ENCODE measurements around the gene SNRNP25.
"Not testable (repeated sequence)": the region's sequence is repeated elsewhere in the genome, so short reads cannot be mapped to it uniquely, and the experiment has no call there.

SNRNP25 gene

DNA sequence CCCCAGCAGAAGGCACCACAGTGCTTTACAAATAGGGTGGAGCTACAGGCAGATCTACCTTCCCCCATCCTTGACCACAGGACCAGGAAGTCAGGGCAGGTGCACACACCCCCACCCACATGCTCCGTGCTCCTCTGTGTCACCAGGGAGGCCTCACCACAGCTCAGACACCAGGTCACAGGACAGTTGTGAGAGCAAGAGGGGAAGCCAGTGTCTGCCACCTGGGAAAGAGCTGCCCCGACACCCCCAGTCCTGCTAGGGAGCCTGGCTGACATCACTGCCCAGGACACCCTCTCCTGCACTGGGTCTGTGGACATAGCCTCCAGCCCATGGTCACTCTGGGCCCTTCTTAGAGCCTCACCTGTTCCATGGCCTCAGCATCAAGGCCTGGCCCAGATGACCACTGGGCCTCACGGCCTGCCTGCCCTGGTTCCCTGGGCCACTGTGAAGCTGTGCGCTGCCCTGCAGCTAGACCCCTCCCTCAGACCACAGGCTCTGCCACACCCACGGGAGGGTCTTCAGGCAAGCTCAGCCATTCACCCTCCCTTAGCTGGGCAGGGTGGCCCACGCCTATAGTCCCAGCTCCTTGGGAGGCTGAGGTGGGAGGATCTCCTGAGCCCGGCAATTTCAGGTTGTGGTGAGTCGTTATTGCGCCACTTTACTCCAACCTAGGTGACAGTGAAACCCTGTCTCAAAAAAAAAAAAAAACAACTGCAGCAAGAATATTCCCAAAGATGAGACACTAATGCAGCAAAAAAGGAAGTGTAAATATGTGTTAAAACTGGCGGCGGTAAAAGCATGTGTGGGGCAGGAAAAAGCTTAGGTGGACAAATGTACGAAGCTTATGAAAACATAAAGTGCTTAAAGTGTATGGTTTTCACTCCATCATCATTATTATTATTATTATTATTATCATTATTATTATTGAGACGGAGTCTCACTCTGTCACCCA lies 14.4 kb upstream of the SNRNP25 start:
- no peak overlapping the region for H3K4me3 ChIP-seq (ENCODE audit: low read length)
- peak; percentile 62 for DNase-seq (ENCODE audit: low read depth, low spot score)

DNA sequence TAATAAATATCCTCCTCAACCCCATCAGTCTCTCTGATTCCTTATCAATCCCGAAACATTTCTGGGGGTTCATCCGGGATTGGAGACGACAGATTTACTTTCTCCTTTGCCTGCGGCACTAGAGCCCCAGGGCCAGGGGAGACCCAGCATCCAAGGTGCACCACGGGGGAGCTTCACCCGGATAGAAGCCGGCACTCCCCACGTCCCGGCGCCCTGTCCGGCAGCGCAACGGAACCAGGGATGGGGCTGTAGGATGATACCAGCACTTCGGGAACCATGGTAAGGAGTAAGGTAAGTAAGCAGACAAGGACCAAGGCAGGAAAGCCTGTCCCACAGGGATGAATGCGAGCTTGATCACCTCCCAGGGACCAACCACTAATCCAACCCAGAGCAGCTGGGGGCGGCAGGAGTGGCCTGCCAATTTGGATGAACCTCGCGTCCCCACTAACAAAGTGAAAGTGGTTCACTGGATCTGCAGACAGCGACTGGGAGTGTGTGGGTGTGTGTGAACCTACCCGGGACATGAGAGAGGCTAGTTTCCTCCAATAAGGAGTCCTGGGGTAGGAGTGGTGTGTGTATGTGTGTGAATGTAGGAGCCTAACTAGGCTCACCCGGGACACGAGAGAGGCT lies 12.1 kb upstream of the SNRNP25 start:
- DNase-seq (ENCODE audit: low read depth, low spot score): no peak
- no peak overlapping the region for H3K4me3 ChIP-seq (ENCODE audit: low read length)

DNA sequence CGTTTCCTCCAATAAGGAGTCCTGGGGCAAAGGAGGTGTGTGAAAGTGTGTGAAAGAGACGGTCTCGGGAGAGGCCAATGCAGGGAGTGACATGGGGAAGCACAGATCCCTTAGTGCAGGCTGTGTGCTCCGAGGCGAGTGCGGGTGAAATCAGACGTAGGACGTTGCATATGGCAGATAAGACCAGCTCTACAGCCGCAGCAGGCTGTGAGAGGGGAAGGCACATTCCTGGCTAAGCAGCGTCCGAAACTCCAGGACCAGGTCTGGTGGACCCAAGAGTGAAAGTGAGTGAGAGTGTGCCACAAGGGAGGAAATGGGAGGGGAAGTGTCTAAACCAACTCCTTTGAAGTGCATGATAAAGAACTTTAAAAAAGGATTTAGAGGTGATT lies 11.6 kb upstream of the SNRNP25 start:
- no peak overlapping the region for H3K4me3 ChIP-seq (ENCODE audit: low read length)
- no peak for DNase-seq (ENCODE audit: low read depth, low spot score)

DNA sequence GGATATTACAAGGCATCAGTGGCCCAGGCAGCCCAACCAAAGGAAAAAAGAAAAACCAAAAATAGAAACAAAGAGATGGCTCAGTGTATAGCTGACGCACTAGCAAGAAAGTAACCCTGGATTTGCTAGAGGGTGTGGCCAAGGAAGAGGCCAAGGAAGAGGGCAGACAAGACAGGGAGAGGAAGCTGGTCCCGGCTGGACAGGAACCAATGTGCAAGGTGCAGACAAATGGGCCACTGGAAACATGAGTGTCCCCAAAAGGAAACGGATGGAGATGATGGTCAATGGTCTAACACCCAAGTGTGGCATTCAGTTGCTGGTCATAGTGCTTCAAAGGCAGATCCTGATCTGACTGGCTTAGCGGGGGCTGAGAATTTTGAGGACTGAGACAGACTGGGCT lies 10.9 kb upstream of the SNRNP25 start:
- DNase-seq (ENCODE audit: low read depth, low spot score): no peak

DNA sequence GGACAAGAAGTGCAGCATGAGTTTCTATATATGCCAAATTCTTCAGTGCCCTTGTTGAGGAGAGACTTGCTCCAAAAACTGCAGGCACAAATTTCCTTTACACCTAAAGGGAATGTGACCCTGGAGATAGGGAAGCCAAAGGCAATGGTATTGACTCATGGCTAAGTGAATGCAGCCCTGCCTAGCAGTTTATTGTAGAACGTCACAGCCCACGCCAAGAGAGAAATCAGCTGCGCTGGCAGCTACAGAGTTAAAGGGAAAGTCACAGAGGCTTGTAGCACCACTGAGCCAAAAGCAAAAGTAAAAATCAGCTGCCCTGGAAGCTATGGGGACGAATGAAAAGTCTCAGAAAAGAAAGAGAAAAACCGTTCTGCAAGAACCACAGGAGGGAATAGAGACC lies 10.3 kb upstream of the SNRNP25 start:
- DNase-seq (ENCODE audit: low read depth, low spot score): no peak
- no peak overlapping the region for H3K4me3 ChIP-seq (ENCODE audit: low read length)

More for the DNA sequence above, 10.9 kb upstream of the SNRNP25 start:
- H3K4me3 ChIP-seq (ENCODE audit: low read length): no peak overlapping the region

DNA sequence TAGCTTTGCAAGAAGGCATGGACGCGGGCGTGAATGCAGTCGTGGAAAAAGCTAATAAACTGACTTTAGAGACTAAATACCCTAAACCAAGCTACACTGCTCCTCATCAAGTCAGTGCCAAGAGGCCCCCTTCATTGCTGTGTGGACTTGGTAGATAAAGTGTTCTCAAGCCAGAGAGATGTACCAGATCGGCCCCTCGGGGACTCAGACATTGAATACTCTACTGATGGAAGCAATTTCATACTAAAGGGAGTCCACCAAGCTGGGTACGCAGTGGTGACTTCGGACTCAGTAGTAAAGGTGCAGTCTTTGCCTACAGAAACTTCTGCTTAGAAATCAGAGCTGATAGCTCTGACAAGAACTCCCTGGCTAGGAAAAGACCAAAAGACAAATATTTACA lies 9.0 kb upstream of the SNRNP25 start:
- no peak for DNase-seq (ENCODE audit: low read depth, low spot score)
- no peak overlapping the region for H3K4me3 ChIP-seq (ENCODE audit: low read length)

DNA sequence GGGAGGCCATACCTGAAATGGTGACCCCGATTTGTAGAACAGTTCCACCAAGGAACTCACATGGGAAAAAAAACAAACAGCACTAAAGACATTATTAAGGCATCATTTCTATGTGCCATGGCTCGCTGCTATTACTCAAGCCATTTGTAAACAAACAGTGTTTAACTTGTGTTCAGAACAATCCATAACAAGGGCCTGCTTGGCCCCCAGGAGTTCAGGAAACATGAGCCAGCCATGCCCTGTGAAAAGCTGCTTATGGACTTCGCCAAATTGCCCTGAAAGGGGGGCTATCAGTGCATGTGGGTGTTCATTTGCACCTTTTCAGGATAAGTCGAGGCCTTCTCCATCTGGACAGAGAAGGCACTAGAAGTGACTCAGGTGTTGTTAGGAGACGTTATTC lies 8.2 kb upstream of the SNRNP25 start:
- no peak overlapping the region for H3K4me3 ChIP-seq (ENCODE audit: low read length)
- DNase-seq (ENCODE audit: low read depth, low spot score): no peak

DNA sequence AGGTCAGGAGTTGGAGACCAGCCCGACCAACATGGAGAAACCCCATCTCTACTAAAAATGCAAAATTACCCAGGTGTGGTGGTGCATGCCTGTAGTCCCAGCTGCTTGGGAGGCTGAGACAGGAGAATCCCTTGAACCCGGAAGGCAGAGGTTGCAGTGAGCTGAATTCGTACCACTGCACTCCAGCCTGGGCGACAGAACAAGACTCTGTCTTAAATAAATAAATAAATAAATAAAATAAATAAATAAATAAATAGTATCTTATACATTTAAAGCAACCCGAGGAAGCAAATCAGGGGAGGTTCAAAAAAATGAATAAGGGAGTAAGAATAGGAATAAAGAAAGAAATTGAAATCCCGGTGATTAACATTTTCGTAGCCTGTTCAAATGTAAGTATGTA lies 7.1 kb upstream of the SNRNP25 start:
- not testable (repeated sequence) for DNase-seq (ENCODE audit: low read depth, low spot score); H3K4me3 ChIP-seq (ENCODE audit: low read length)

DNA sequence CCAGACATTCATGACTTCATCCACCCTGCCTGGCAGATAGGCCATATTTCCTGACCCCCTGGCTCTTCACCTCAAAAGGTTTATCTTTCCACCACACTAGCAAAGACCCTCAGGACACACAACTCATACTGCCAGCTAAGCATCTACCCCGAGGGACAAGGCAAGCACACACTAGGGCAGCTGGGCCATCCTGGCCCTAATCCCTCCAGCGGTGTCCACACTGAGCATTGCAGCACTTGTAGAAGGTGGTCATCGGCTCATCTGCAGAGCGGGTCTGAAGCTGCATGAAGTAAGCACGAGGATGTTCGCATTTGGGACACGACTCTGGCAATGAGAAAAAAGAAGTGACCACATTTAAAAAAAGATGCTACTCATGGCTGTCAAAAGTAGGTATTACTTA lies 6.4 kb upstream of the SNRNP25 start:
- DNase-seq (ENCODE audit: low read depth, low spot score): no peak
- H3K4me3 ChIP-seq (ENCODE audit: low read length): no peak overlapping the region

DNA sequence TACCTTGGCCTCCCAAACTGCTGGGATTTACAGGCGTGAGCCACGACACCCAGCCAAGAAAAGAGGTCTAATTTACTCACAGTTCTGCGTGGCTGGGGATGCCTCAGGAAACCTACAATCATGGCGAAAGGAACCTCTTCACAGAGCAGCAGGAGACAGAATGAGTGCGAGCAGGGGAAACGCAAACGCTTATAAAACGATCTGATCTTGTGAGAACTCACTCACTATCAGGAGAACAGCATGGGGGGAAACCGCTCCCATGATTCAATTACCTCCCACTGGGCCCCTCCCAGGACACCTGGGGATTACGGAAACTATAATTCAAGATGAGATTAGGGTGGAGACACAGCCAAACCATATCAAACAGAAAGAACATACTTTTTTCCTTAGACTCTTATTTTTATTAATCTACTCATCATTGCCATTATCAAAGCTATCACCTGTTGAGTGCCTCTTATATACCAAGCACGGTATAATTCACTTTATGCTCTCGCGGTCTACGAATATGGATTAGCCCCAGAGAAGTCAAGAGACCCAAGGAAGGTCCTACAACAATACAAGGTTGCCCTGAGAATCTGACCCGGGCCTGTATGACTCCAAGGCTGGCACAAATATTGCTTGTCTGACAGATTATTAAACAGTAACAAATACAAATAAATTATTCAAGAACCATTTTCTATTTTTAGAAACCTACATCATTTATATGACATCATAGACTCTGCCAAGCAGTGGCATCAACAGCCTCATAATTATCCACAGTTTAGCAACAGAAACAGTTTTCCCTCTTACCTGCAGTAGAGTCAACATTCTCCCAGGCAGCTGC lies 2.6 kb upstream of the SNRNP25 start:
- H3K4me3 ChIP-seq (ENCODE audit: low read length): no peak overlapping the region
- DNase-seq (ENCODE audit: low read depth, low spot score): no peak

DNA sequence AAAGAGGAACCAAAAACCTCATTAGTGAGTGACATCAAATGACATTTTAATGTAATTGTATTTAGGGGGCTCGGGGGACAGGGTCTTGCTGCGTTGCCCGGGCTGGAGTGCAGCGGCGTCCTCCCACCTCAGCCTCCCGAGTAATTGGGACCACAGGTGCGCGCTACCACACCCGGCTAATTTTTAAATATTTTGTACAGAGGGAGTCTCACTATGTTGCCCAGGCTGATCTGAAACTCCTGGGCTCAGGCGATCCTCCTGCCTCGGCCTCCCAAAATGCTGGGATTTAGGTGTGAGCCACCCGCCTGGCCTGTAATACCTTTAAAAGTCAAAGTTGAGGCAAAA lies 581 bp downstream of the SNRNP25 start:
- DNase-seq (ENCODE audit: low read depth, low spot score): no peak
- H3K4me3 ChIP-seq (ENCODE audit: low read length): peak overlapping the region; percentile 78

DNA sequence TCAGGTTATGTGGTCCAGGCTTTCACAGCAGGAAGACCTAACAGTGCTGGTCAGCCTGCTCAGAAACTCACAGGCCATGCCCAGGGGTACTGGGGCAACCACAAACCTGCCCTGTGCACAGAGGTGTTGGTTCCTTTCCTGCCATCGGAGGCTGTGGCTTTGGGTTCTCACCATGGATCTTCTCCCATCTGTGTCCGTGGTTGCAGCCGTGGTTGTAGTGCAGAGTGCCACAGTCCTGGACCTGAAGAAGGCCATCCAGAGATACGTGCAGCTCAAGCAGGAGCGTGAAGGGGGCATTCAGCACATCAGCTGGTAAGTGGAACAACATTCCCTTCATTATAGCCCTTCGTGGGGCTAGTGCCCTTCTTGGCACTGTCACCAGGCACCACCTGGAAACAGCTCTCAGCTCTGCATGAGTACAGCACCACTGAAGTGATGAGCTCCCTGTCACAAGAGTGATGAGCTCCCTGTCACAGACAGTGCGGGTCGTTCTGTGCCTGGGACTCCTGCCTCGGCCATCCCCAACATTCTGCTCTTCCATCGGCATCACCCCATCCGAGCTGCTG lies 2.0 kb downstream of the SNRNP25 start:
- DNase-seq (ENCODE audit: low read depth, low spot score): no peak
- no peak overlapping the region for H3K4me3 ChIP-seq (ENCODE audit: low read length)

DNA sequence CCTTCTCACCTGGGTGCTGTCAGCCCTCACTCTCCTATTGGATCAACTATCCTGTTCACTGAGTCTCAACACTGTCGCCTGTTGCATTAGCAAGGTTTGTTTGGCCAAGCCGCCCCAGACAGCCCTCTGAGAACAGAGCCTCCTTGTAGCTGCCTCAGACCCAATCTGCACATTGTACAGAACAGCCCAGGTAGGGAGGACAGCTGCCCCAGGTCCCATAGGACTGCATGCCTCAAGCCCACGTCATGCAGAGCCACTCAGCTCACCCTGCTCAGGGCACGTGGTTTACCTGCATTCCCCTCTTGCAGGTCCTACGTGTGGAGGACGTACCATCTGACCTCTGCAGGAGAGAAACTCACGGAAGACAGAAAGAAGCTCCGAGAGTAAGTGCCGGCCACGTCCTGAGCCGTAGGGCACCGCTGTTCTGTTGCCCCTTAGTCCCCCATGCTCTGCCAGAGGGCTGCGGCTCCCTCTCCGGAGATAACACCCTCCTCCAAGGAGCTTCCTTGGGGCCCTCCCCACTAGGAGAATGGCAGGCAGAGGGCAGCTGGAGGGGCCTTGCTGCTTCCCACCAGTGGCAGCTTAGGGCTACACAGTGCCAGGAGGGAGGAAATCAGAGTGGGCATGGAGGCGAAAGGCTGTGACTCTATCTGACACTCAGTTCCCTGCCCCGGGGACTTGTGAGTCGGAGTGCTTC lies 2.8 kb downstream of the SNRNP25 start:
- no peak for DNase-seq (ENCODE audit: low read depth, low spot score)
- no peak overlapping the region for H3K4me3 ChIP-seq (ENCODE audit: low read length)

DNA sequence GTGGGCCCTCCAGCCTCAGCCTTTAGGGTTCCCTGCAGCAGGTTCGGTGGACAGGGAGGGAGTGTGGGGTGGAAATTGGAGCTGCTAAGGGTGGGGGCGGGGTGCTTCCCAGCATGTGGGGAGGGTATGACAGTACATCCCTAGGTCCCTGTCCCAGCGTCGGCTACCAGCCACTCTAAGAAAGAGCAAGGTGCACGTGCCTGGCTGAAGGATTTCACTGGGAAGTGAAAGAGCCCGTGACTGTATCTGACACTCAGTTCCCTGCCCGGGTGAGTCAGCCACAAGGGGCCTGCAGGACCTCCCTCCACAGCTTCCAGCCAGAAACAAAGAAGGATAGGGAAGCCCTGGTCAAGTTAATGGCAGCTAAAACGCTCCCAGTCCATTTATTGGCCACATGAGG lies 4.1 kb downstream of the SNRNP25 start:
- DNase-seq (ENCODE audit: low read depth, low spot score): no peak
- H3K4me3 ChIP-seq (ENCODE audit: low read length): no peak overlapping the region

DNA sequence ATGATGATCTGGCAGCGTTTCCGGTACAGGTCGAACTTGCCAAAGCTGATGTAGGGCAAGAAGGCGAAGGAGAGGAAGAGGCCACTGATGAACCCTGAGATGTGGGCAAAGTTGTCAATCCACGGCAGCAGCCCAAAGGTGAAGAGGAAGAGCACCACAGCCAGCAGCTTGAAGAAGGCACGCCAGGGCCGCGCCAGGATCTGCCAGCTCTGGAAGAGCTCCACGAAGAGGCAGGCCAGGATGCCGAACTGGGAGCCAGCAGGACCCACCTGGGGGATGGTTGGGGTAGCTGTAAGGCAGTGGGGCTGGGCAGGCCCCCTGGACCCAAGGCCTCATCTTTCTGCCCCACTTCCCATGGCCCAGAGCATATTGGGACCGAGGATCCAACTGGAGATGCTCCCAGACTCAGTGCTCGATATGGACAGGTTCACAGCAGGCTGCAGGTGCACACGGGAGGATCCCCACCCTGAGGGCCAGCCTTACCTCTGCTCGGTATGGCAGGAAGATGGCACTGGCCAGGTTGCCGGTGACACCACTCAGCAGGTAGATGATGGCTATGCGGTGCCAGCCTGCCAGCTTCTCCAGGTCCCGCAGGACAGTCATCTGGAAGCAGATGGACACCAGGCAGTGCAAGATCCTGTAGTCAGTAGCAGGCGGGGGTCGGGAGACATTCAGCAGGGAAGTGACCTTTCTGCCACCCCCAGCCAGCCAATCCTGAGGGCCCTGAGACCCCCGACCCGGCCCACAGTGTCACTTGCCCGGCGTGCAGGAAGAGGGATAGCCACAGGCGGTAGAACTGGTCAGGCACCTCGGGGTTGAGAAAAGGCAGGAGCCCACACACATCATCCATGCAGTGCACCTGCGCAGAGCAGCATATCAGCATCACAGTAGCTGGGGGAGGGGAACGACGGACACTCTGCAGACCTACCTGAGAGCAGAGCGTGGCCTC lies 5.1 kb downstream of the SNRNP25 start:
- no peak overlapping the region for H3K4me3 ChIP-seq (ENCODE audit: low read length)
- DNase-seq (ENCODE audit: low read depth, low spot score): no peak

DNA sequence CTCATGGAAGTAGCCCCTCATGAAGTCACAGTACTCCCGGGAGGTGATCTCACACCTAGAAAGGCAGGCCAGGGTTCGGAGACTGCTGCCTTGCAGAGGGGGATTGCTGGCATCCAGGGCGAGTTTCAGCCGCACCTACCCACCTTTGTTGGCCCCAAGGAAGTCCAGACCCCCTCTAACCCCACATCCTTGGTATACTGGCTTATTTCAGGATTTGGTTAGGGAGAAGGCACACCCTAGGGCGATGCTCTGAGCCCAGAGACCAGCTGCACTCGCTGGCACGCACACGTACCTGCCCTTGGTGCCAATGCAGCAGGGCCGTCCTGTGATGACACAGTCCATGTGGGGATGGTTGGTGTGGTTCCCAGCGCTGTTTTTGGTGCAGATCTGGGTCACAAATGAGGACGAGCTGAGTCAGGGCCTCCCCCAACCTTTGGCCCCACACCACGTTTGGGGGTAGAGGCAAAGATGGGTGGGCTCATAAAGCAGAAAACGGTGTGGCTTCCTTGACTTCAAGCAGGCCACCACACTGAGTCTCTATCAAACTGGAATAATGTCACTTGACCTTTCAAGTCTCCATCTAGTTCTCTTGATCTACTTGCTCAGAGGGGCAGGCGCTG lies 5.9 kb downstream of the SNRNP25 start:
- no peak overlapping the region for H3K4me3 ChIP-seq (ENCODE audit: low read length)
- DNase-seq (ENCODE audit: low read depth, low spot score): no peak

DNA sequence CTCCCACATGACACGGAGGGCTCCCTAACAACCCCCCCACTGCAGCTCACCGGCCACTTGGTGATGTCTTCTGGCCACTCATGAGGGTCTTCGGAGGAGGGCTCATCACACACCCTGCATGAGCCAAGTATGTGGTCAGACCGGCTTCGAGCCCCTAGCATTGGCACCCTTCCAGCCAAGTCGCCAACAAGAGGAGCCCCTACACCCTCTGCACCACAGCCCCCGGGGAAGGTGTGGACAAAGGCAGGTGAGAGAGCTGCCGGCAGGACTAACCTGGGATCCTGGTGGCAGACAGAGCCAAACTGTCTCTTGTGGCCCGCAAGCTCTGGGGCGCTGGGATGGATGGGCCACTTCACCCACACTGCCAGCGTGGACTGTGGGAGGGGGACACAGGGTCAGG lies 6.5 kb downstream of the SNRNP25 start:
- no peak for DNase-seq (ENCODE audit: low read depth, low spot score)
- H3K4me3 ChIP-seq (ENCODE audit: low read length): no peak overlapping the region

All from Jurkat, Clone E6-1 (cell line).